BJ (cell line): Measurements from ENCODE around the gene LRRC61. TPM values are rescaled to one million over a fixed set of nuclear protein-coding genes. Genes with fewer than 3 reads are reported as not detected.

Experiments
- CTCF ChIA-PET: fragments of 350-600 bp; formaldehyde crosslinking; extraction: SDS; loops from one replicate; lab custom pipeline; 2021; ENCODE audit warnings: antibody characterized with exemption, inconsistent platforms; lab: Yijun Ruan, JAX
- POLR2A ChIA-PET: fragments of 300-600 bp; sonication (Branson Sonifier 250); formaldehyde crosslinking; extraction: SDS; loops from one replicate; lab custom pipeline; 2021; ENCODE audit warnings: antibody characterized with exemption; lab: Charles Lee
- DNase-seq: peaks from one replicate; pipeline ENCODE4 v3.0.0-alpha.2; 2011; ENCODE audit warnings: low read depth
- H3K27me3 ChIP-seq: 2 replicates; pipeline ENCODE4 v1.6.0; 2011; ENCODE audit warnings: low read length; ENCODE audit not compliant: control insufficient read depth, insufficient read depth
- H3K36me3 ChIP-seq: 2 replicates; pipeline ENCODE4 v1.5.1; 2011; ENCODE audit warnings: low read length; ENCODE audit not compliant: control insufficient read depth, insufficient read depth
- H3K4me3 ChIP-seq: 2 replicates; pipeline ENCODE4 v1.5.1; 2011; ENCODE audit warnings: low read depth, mild to moderate bottlenecking, control low read depth, low read length
- polyA plus RNA-seq: library from polyadenylated mRNA; depleted of rRNA; stranded (reverse); fragments of >200 nt; gene quantifications from 2 replicates; pipeline ENCODE4 v1.2.3, GENCODE V29; 2011
- TF ChIP-seq, protein P1 (sequence below): IDR thresholded peaks from 2 replicates; pipeline ENCODE4 v1.5.1; 2011; ENCODE audit warnings: low read depth, mild to moderate bottlenecking, control low read depth, inconsistent platforms, low read length, moderate library complexity; ENCODE audit not compliant: insufficient read depth

LRRC61 gene
- polyA plus RNA-seq, 1 experiment: 0.85 TPM

DNA sequence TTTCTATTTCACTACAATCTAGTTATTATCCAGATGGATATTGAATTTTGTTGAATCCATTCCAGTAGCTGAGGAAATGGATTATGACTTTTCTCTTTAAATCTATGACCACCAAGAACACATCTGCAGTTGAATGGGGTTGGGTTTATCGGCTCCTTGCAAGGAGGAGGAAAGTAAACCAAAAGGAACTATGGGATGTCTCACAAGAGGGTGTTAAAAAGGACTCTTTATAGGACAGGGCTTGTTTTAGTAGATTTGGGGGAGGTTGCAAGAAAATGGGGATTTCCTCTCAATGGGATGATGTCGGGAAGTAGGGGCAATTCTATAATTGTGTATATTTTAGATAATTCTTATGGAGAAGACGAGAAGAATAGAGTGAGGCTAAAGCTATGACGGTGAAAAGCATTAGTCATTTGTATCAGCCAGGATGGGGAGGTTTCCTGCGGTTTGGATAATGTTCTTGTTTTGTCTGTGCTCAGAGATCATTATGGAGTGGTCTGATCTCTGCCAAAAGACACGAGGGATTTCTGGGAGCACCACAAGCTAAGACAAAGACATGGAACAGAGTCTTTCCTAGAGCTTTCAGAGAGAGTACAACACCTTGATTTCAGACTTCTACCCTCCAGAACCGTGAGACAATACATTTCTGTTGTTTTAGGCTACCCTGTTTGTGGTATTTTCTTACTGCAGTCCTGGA lies 5.3 kb upstream of the LRRC61 start:
- ChIA-PET CTCF (no interaction called here), POLR2A (no interaction called here)
- TF ChIP-seq, protein P1, sequence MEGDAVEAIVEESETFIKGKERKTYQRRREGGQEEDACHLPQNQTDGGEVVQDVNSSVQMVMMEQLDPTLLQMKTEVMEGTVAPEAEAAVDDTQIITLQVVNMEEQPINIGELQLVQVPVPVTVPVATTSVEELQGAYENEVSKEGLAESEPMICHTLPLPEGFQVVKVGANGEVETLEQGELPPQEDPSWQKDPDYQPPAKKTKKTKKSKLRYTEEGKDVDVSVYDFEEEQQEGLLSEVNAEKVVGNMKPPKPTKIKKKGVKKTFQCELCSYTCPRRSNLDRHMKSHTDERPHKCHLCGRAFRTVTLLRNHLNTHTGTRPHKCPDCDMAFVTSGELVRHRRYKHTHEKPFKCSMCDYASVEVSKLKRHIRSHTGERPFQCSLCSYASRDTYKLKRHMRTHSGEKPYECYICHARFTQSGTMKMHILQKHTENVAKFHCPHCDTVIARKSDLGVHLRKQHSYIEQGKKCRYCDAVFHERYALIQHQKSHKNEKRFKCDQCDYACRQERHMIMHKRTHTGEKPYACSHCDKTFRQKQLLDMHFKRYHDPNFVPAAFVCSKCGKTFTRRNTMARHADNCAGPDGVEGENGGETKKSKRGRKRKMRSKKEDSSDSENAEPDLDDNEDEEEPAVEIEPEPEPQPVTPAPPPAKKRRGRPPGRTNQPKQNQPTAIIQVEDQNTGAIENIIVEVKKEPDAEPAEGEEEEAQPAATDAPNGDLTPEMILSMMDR: no peak

DNA sequence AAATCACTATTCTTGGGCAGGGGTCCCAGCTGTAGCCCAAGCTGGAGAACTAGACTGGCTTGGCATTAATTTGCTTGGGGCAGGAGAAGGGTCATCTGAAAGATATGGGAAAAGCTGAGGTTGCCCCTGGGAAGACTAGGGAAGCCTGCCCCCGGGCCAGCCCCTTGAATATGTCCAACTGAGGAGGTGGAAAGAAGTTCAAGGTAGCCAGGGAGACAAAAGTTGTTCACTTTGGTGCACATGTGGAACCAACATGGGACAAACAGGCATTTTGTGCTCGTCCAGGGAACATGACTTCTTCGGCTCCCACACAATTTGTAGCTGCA lies 1.4 kb upstream of the LRRC61 start:
- ChIA-PET CTCF (no interaction called here), POLR2A (no interaction called here)
- Histone ChIP-seq H3K36me3 (no peaks in the 10 kb centered on the region), H3K27me3 (no peaks in the 10 kb centered on the region), H3K4me3 (no peak overlapping the region)
- no peak for DNase-seq
- TF ChIP-seq, protein P1: no peak

More for the DNA sequence above, 5.3 kb upstream of the LRRC61 start:
- peak; percentile 25 for DNase-seq
- H3K27me3 ChIP-seq: no peaks in the 10 kb centered on the region
- H3K4me3 ChIP-seq: no peak overlapping the region
- H3K36me3 ChIP-seq: no peaks in the 10 kb centered on the region

DNA sequence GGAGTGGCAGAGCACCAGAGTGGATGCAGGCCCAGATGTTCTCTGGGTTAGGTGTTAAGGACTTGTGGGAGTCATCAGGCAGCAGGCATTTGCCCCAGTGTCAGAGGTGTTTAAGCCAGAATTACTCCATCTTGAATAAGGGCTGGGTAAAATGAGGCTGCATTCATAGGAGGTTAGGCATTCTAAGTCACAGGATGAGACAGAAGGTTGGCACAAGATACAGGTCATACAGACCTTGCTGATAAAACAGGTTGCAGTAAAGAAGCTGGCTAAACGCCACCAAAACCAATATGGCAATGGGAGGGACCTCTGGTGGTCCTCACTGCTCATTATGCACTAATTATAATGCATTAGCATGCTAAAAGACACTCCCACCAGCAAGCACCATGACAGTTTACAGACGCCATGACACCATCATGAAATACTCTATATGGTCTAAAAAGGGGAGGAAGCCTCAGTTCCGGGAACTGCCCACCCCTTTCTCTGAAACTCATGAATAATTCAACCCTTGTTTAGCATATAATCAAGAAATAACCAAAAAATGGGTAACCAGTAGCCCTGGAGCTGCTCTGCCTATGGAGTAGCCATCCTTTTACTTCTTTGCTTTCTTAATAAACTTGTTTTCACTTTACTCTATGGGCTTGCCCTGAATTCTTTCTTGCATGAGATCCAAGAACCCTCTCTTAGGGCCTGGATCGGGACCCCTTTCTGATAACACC lies 882 bp upstream of the LRRC61 start:
- TF ChIP-seq, protein P1: no peak
- ChIA-PET POLR2A (no interaction called here), CTCF (no interaction called here)
- no peak overlapping the region for H3K4me3 ChIP-seq
- no peaks in the 10 kb centered on the region for H3K27me3 ChIP-seq
- DNase-seq: no peak
- no peaks in the 10 kb centered on the region for H3K36me3 ChIP-seq

DNA sequence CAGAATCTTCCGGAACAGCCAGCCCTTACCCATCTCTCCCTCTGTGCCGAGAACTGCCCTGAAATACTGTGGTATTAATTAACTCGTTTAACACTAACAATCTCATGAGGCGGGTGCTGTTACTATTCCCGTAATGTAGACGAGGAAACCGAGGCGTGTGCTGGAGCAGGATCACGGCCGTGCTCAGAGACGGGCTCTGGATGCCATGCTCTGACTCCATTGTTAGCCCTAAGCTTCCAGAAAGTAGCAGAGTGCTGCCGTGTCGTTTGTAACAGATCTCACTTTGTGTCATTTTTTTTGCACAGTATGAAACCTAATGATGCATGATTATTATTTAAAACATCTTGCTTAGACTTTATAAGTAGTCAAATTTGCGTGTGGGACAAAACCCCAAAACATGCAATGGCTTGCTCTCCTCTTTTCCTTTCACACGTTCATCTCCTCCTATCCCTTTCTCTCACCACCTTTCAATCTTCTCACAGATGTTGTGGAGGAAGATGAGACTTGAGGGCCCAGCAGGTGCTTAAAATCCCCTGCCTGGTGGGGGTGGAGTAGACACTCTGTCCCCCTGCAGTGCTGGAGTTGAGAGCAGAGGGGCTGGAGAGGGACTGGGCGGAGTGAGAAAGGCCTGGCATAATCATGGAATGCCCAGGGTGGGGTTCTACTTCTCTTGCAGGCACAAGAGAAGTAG lies 672 bp downstream of the LRRC61 start:
- Histone ChIP-seq H3K36me3 (no peaks in the 10 kb centered on the region), H3K27me3 (no peaks in the 10 kb centered on the region), H3K4me3 (no peak overlapping the region; the same call in 1 of the 2 replicates)
- POLR2A ChIA-PET: no interaction called here
- DNase-seq: no peak
- CTCF ChIA-PET: no interaction called here
- TF ChIP-seq, protein P1: no peak

DNA sequence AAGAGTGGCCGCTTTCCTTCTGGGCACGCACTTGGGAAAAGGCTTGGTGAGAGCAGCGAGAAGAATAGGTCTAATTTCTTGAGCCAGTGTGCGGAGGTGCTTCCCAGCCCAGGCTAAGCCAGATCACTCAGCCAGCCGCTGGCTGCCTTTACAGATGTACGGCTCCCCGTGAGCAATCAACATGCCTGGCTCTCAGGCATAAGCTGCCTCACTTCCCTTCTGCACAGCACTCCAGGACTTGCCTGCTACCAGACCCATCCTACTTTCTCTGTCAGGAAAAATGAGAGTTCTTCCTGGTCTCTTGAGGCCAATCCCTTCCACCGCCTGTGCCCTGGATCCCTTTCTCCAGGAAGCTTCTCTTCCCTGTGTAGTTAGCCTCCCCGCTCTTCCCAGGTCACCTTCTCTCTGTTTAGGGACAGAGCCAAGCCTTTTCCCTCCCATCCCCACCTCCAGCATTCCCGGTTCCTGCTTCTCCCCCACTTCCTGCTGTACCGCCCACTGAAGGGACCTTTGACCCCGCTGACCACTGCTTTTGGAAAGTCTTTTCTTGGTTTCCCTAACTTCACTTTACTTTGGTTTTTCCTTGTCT lies 1.3 kb downstream of the LRRC61 start:
- CTCF ChIA-PET: interaction anchor here (1.2 kb wide), 1 partner anchor 11 kb away, joined by 3 read pairs; no protein-coding TSS in a partner anchor
- Histone ChIP-seq H3K4me3 (no peak overlapping the region), H3K36me3 (no peaks in the 10 kb centered on the region), H3K27me3 (no peaks in the 10 kb centered on the region)
- DNase-seq: no peak
- POLR2A ChIA-PET: no interaction called here
- TF ChIP-seq, protein P1: no peak
